SK-N-SH treated with all-trans-retinoic acid at 6 μM for 48 hours (cell line): ENCODE results near the gene DHX36.

Experiments used
- ATAC-seq: fragments of 200-7000 bp; cut with Tn5 transposase; 3 replicates; pipeline ENCODE4 v1.9.1; 2020; ENCODE audit warnings: mild to moderate bottlenecking, moderate library complexity
- ARNTL ChIP-seq: fragments of 450-650 bp; formaldehyde crosslinking; IDR thresholded peaks from 2 replicates; pipeline ENCODE4 v1.5.0; 2020; ENCODE audit warnings: low read depth, mild to moderate bottlenecking, moderate library complexity, borderline replicate concordance
- BACH2 ChIP-seq: fragments of 250-450 bp; sonication (Bioruptor Pico); IDR thresholded peaks from 2 replicates; pipeline ENCODE4 v1.9.0; 2021; ENCODE audit warnings: mild to moderate bottlenecking, borderline replicate concordance
- CREB5 ChIP-seq: fragments of 250-450 bp; sonication (Bioruptor Pico); IDR thresholded peaks from 2 replicates; pipeline ENCODE4 v1.5.1; 2020; ENCODE audit warnings: low read depth, mild to moderate bottlenecking, moderate library complexity
- CSDC2 ChIP-seq: fragments of 250-450 bp; sonication (Bioruptor Pico); IDR thresholded peaks from 2 replicates; pipeline ENCODE4 v1.5.0; 2020; ENCODE audit warnings: mild to moderate bottlenecking, moderate library complexity
- CSRNP3 ChIP-seq: fragments of 250-450 bp; sonication (Bioruptor Pico); IDR thresholded peaks from 2 replicates; pipeline ENCODE4 v1.5.1; 2021; ENCODE audit warnings: mild to moderate bottlenecking, moderate library complexity
- ESRRG ChIP-seq: fragments of 250-450 bp; sonication (Bioruptor Pico); IDR thresholded peaks from 2 replicates; pipeline ENCODE4 v1.6.1; 2021; ENCODE audit warnings: mild to moderate bottlenecking
- GLIS3 ChIP-seq: fragments of 250-450 bp; sonication (Bioruptor Pico); IDR thresholded peaks from 2 replicates; pipeline ENCODE4 v1.5.0; 2020; ENCODE audit warnings: mild to moderate bottlenecking, moderate library complexity
- ISL1 ChIP-seq: fragments of 250-450 bp; sonication (Bioruptor Pico); IDR thresholded peaks from 2 replicates; pipeline ENCODE4 v2.1.2; 2022; ENCODE audit warnings: mild to moderate bottlenecking, moderate library complexity
- OSR1 ChIP-seq: fragments of 250-450 bp; sonication (Bioruptor Pico); IDR thresholded peaks from 2 replicates; pipeline ENCODE4 v1.8.0; 2022; ENCODE audit warnings: moderate library complexity, mild to moderate bottlenecking, inconsistent platforms
- PATZ1 ChIP-seq: fragments of 250-450 bp; sonication (Bioruptor Pico); IDR thresholded peaks from 2 replicates; pipeline ENCODE4 v1.8.0; 2020; ENCODE audit warnings: mild to moderate bottlenecking, moderate library complexity, borderline replicate concordance
- POU6F1 ChIP-seq: fragments of 250-450 bp; sonication (Bioruptor Pico); IDR thresholded peaks from 2 replicates; pipeline ENCODE4 v1.8.0; 2021; ENCODE audit warnings: low read depth, mild to moderate bottlenecking, moderate library complexity, borderline replicate concordance
- PPARA ChIP-seq: fragments of 250-450 bp; sonication (Bioruptor Pico); IDR thresholded peaks from 2 replicates; pipeline ENCODE4 v1.5.0; 2020; ENCODE audit warnings: mild to moderate bottlenecking, borderline replicate concordance
- RARB ChIP-seq: fragments of 250-450 bp; sonication (Bioruptor Pico); IDR thresholded peaks from 2 replicates; pipeline ENCODE4 v1.8.0; 2021; ENCODE audit warnings: mild to moderate bottlenecking, moderate library complexity
- SNAI2 ChIP-seq: fragments of 250-450 bp; sonication (Bioruptor Pico); IDR thresholded peaks from 2 replicates; pipeline ENCODE4 v1.5.0; 2020; ENCODE audit warnings: mild to moderate bottlenecking, moderate library complexity
- TOX ChIP-seq: fragments of 250-450 bp; sonication (Bioruptor Pico); IDR thresholded peaks from 2 replicates; pipeline ENCODE4 v1.8.0; 2021; ENCODE audit warnings: mild to moderate bottlenecking, moderate library complexity, borderline replicate concordance
- TSHZ2 ChIP-seq: fragments of 250-450 bp; sonication (Bioruptor Pico); IDR thresholded peaks from 2 replicates; pipeline ENCODE4 v1.5.0; 2020; ENCODE audit warnings: mild to moderate bottlenecking, moderate library complexity
- ZC3H10 ChIP-seq: fragments of 250-450 bp; sonication (Bioruptor Pico); IDR thresholded peaks from 2 replicates; pipeline ENCODE4 v1.5.1; 2021; ENCODE audit warnings: mild to moderate bottlenecking, moderate library complexity
- ZFP3 ChIP-seq: fragments of 250-450 bp; sonication (Bioruptor Pico); IDR thresholded peaks from 2 replicates; pipeline ENCODE4 v1.5.0; 2020; ENCODE audit warnings: mild to moderate bottlenecking, moderate library complexity
- ZFP30 ChIP-seq: fragments of 450-650 bp; formaldehyde crosslinking; IDR thresholded peaks from 2 replicates; pipeline ENCODE4 v1.5.0; 2022; ENCODE audit warnings: mild to moderate bottlenecking, moderate library complexity
- ZNF565 ChIP-seq: fragments of 450-650 bp; formaldehyde crosslinking; conservative IDR thresholded peaks from 2 replicates; pipeline ENCODE4 v1.5.0; 2020; ENCODE audit warnings: low read depth, mild to moderate bottlenecking, moderate library complexity
- ZNF70 ChIP-seq: fragments of 450-650 bp; formaldehyde crosslinking; IDR thresholded peaks from 2 replicates; pipeline ENCODE4 v1.5.0; 2020; ENCODE audit warnings: mild to moderate bottlenecking, moderate library complexity
- ZNF8 ChIP-seq: fragments of 450-650 bp; formaldehyde crosslinking; IDR thresholded peaks from 2 replicates; pipeline ENCODE4 v1.5.0; 2020; ENCODE audit warnings: mild to moderate bottlenecking, moderate library complexity

DHX36 gene

GRCh38 chr3:154280161-154280560, 44.1 kb downstream of the DHX36 start:
- ATAC-seq: no peak
- no peak for TF ChIP-seq ARNTL (CRISPR knock-in tag)
- TF ChIP-seq TSHZ2 (CRISPR knock-in tag): no peak
- no peak for TF ChIP-seq ZC3H10
- no peak for TF ChIP-seq ZFP3 (CRISPR knock-in tag)
- no peak for TF ChIP-seq OSR1 (CRISPR knock-in tag)
- TF ChIP-seq GLIS3 (CRISPR knock-in tag): no peak
- TF ChIP-seq RARB (CRISPR knock-in tag): no peak
- TF ChIP-seq PATZ1 (CRISPR knock-in tag): no peak
- TF ChIP-seq ZNF565 (CRISPR knock-in tag): no peak
- TF ChIP-seq CSDC2 (CRISPR knock-in tag): no peak
- no peak for TF ChIP-seq TOX (CRISPR knock-in tag)
- TF ChIP-seq SNAI2 (CRISPR knock-in tag): no peak
- no peak for TF ChIP-seq POU6F1 (CRISPR knock-in tag)
- TF ChIP-seq ESRRG (CRISPR knock-in tag): no peak
- TF ChIP-seq CREB5: no peak
- no peak for TF ChIP-seq CSRNP3 (CRISPR knock-in tag)
- no peak for TF ChIP-seq ZNF70 (CRISPR knock-in tag)
- no peak for TF ChIP-seq PPARA
- TF ChIP-seq BACH2: no peak
- TF ChIP-seq, all 23 proteins: peak for 0

- no peak for ATAC-seq
- TF ChIP-seq ARNTL (CRISPR knock-in tag) (no peak), ZNF70 (CRISPR knock-in tag) (no peak), CSDC2 (CRISPR knock-in tag) (no peak), TSHZ2 (CRISPR knock-in tag) (no peak), RARB (CRISPR knock-in tag) (no peak), OSR1 (CRISPR knock-in tag) (no peak), ZFP30 (CRISPR knock-in tag) (no peak), ZC3H10 (no peak), ZNF8 (CRISPR knock-in tag) (no peak), ZFP3 (CRISPR knock-in tag) (no peak), ZNF565 (CRISPR knock-in tag) (no peak), ISL1 (no peak), CREB5 (no peak), POU6F1 (CRISPR knock-in tag) (no peak), ESRRG (CRISPR knock-in tag) (no peak), SNAI2 (CRISPR knock-in tag) (no peak), PPARA (no peak), BACH2 (no peak)
Observed at GRCh38 chr3:154275965-154276364, 48.3 kb downstream of the DHX36 start.
